Renal cortex interstitium (tissue), 11 donors: ENCODE measurements around the gene PPRC1. TPM values are rescaled to one million over a fixed set of nuclear protein-coding genes. Genes with fewer than 3 reads are reported as not detected.

ENCODE experiments used
- DNase-seq, 11 donors: peaks; one replicate each; pipeline ENCODE4 v3.0.0-alpha.2; 2013; ENCODE audit warnings: low read depth in 9 of 11, low spot score in 4 of 11; ENCODE audit errors: extremely low read depth in 1 of 11
- polyA plus RNA-seq, 3 donors: library from polyadenylated mRNA; unstranded; fragments of 120-200 nt; gene quantifications; one replicate each; pipeline ENCODE4 v1.2.1, GENCODE V29; 2013; ENCODE audit not compliant: insufficient read length in 3 of 3

Gene PPRC1
- polyA plus RNA-seq, 3 donors = 31.9 to 35.3 (median 34.4) TPM

DNA sequence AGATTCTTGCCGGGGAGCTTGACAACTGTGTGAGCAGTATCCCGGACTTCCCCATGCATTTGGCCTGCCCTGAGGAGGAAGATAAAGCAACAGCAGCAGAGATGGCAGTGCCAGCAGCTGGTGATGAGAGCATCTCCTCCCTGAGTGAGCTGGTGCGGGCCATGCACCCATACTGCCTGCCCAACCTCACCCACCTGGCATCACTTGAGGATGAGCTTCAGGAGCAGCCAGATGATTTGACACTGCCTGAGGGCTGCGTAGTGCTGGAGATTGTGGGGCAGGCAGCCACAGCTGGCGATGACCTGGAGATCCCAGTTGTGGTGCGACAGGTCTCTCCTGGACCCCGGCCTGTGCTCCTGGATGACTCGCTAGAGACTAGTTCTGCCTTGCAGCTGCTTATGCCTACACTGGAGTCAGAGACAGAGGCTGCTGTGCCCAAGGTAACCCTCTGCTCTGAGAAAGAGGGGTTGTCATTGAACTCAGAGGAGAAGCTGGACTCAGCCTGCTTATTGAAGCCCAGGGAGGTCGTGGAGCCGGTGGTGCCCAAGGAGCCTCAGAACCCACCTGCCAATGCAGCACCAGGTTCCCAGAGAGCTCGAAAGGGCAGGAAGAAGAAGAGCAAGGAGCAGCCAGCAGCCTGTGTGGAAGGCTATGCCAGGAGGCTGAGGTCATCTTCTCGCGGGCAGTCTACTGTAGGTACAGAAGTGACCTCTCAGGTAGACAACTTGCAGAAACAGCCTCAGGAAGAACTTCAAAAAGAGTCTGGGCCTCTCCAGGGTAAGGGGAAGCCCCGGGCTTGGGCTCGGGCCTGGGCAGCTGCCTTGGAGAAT, 6.7 kb downstream of the PPRC1 start:
- no peak for DNase-seq

DNA sequence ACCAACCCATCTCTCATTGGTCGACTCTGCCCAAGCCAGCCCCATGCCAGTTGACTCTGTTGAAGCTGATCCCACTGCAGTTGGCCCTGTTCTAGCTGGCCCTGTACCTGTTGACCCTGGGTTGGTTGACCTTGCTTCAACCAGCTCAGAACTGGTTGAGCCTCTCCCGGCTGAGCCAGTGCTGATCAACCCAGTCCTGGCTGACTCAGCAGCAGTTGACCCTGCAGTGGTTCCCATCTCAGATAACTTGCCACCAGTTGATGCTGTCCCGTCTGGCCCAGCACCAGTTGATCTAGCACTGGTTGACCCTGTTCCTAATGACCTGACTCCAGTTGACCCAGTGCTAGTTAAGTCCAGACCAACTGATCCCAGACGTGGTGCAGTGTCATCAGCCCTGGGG, 7.4 kb downstream of the PPRC1 start:
- DNase-seq = no peak

- DNase-seq = no peak
Observed at GRCh38 chr10:102140913-102141540, 8.2 kb downstream of the PPRC1 start.

- no peak for DNase-seq
Observed at GRCh38 chr10:102141583-102142107, 8.8 kb downstream of the PPRC1 start.

DNA sequence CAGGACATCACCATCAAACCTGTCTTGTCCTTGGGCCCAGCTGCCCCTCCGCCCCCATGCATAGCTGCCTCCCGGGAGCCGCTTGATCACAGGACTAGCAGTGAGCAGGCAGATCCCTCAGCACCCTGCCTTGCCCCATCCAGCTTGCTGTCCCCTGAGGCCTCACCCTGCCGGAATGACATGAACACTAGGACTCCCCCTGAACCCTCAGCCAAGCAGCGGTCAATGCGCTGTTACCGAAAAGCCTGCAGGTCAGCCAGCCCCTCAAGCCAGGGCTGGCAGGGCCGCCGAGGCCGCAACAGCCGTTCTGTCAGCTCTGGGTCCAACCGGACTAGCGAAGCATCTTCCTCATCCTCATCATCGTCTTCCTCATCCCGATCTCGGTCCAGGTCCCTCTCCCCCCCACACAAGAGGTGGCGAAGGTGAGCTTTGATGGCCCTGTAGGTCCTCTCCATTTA, 14.2 kb downstream of the PPRC1 start:
- no peak for DNase-seq

DNA sequence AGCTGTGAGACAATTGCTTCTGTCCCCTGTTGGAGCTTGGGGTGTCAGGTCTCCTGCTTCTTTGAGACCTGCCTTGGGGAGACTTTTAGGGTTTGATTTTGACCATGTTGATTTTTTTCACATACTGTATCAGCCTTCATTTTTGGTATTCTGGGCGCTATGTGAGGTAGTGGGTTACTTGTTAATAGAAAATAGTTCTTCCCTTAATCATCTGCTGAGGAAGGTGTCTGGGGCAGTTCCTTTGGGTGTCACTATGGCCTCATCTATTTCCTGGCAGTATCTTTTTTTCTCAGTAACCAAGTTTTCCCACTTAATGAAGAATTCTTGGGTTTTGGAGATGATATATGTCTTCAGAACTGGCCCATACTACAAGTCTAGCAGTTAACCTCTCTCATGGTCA, 14.7 kb downstream of the PPRC1 start:
- DNase-seq = no peak

DNA sequence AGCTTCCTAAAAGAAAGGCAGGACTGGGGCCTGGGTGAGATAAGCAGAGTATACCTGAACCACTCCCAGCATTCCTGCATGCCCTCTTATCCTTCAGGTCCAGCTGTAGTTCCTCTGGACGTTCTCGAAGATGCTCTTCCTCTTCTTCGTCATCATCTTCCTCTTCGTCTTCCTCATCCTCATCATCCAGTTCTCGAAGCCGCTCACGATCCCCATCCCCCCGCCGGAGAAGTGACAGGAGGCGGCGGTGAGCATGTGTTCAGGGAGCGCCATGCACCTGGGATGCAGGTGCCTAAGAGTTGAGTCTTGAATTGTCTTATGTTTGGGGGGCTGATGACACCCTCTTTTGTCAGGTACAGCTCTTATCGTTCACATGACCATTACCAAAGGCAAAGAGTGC, 15.4 kb downstream of the PPRC1 start:
- DNase-seq = no peak

DNA sequence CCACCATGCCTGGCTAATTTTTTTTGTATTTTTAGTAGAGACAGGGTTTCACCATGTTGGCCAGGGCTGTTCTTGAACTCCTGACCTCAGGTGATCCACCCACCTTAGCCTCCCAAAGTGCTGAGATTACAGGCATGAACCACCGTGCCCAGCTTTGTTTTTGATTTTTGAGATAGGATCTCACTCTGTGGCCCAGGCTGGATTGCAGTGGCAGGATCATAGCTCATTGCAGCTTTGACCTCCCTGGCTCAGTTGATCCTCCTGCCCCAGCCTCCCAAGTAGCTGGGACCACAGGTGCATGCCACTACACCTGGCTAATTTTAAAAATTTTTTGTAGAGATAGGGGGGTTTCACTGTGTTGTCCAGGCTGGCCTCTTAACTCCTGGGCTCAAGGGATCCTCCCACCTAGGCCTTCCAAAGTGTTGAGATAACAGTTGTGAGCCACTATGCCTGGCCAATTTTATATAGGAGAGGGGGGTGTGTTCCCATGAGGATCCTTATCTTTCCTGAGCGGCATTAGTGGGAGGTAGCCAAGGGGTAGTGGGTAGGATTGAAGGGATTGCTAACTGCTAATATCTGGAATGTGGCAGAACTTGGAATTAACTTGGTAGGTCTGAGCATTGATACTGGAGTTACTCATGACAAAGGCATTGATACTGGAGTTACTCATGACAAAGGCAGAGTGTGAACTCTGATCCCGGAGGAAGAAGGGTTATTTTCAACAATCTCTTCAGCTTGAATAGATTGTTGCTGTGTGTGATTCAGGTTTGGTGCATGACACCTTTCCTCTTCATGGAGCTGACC, 18.3 kb downstream of the PPRC1 start:
- DNase-seq = no peak

GRCh38 chr10:102151774-102152544, 19.1 kb downstream of the PPRC1 start, which contains the start of gene NOLC1:
Gene NOLC1 (plus strand): TSS chr10:102152389. CDS start chr10:102152411, 22 bp downstream.
- peak; percentile 94 to 99 (median 97) for DNase-seq

DNA sequence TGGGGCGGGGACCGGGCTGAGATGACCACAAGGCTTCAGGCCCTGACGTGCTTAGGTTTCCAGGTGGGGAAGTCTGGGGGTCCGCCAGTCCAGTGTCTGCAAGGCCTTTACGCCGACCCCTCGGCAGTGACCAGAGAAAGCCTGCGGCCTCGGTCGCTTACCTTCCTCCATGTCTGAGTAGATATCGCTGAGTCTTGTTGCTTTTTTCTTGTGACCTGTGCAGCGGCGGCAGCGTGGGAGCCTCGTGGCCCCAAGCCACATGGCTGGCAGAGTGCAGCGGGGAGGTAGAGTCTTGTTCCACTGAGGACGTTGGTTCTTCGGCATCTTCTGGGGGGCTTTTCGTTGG, 19.7 kb downstream of the PPRC1 start:
- DNase-seq = no peak

DNA sequence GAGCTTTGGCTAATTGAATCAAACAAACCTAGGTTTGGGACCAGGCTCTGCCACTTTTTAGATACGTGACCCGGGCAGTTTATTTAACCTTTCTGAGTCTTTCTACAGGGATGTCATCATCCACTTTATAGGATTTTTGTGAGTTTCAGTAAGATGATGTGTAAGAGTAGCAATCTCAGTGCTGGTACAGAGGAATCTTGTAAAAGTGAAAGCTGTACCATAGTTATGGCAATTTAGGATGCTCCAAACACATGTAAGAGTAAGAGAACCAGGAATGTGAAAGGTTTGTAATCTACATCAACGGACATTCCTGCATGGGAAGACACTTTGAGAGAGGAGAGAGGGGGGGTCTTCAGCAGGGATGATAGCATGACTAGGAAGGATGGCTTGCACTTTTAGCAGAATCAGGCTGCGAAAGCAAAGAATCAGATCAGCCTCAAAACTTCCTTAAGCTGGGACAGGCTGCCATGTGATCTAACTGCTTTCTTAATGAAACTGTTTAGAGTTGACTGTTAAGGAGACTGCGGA, 20.3 kb downstream of the PPRC1 start:
- no peak for DNase-seq

DNA sequence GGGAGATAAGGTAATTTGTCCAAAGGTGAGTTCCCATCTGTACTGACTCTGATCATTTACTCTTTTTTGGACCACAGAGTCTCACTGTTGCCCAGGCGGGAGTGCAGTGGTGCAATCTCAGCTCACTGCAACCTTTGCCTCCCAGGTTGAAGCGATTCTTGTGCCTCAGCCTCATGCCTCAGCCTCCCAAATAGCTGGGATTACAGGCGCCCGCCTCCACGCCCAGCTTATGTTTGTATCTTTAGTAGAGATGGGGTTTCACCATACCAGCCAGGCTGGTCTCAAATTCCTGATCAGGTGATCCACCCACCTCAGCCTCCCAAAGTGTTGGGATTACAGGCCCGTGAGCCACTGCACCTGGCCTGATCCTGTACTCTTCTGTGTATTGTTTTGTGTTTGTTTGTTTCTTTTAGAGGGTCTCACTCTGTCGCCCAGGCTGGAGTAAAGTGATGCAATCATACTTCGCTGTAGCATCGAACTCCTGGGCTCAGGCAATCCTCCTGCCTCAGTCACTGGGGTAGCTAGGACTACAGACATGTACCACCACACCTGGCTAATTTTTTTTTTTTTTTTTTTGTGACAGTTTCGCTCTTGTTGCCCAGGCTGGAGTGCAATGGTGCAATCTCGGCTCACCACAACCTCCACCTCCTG, 21.8 kb downstream of the PPRC1 start:
- DNase-seq = no peak

GRCh38 chr10:102157224-102157623, 24.4 kb downstream of the PPRC1 start:
- no peak for DNase-seq

GRCh38 chr10:102159051-102159597, 26.3 kb downstream of the PPRC1 start:
- DNase-seq = no peak

DNA sequence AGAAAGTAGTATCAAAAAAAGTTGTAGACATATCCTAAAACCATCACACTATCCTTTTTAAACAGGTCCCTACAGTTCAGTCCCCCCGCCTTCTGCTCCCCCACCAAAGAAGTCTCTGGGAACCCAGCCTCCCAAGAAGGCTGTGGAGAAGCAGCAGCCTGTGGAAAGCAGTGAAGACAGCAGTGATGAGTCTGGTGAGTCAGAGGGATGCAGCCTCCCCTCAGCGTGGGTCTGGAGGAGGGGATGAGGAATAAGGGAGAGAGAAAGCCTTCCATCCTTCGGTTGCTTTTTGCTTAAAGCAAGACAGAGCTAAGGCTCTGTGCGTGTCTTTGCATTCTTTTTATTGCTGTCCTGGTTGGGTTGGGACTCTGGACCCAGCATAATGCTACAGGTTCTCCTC, 27.0 kb downstream of the PPRC1 start:
- DNase-seq = no peak

DNA sequence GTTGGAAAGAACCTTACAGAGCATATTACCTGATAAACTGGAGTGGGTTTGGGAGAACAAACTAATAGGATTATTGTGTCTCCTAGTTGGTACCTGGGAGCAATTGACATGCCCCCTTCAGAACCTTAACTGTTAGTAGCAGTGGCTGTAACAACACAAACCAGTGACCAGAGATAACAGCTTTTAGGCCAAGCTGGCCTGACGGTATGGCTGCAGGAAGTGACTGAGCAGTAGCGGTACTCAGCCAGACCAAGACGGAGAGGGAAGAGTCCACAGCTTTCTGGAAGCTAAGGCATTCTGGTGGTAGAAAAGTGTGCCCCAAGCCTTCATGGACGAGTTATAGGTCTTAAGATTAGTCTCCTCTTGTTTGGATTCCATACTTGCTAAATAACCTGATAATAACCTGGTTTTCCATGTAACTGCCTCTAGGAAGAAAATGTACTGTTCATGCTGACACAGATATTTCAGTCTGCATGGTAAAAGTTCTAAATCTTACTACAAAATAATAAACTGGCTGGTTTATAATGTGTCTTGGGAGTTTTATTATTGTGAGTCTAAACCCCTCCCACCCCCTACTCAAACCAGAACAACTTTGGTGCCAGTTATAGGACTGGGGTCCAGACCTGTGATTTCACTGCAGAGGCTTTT, 30.6 kb downstream of the PPRC1 start:
- DNase-seq = no peak

GRCh38 chr10:102167861-102168260, 35.0 kb downstream of the PPRC1 start:
- DNase-seq = no peak
